SK-N-SH (cell line): ENCODE data around the gene KBTBD13. TPM values are rescaled to one million over a fixed set of nuclear protein-coding genes. Genes with fewer than 3 reads are reported as not detected.
A peak's percentile ranks its signal among the peaks of the same experiment; 100 is the strongest.

Source experiments
- CTCF ChIA-PET: fragments of 300-600, 350-600 bp; formaldehyde crosslinking; extraction: SDS; loops from one replicate; lab custom pipeline; 2021; lab: Yijun Ruan, JAX
- POLR2A ChIA-PET: fragments of 350-600 bp; sonication (Branson Sonifier 250); formaldehyde crosslinking; extraction: SDS; loops from one replicate; lab custom pipeline; 2020; ENCODE audit warnings: antibody characterized with exemption, inconsistent platforms; lab: Yijun Ruan, JAX
- DNase-seq: peaks from one replicate; pipeline ENCODE4 v3.0.0; 2012
- H2AFZ ChIP-seq: fragments of 200-600 bp; sonication (generic); 2 replicates; pipeline ENCODE4 v1.8.1; 2016; ENCODE audit warnings: antibody characterized with exemption, mild to moderate bottlenecking, low read depth
- H3F3A ChIP-seq: fragments of 200-600 bp; sonication (generic); replicated peaks from 2 replicates; pipeline ENCODE3; 2016; ENCODE audit warnings: antibody characterized with exemption, mild to moderate bottlenecking; ENCODE audit not compliant: insufficient read depth
- H3K27ac ChIP-seq, 2 experiments: fragments of 200-500 bp in 1 of 2; fragments of 200-600 bp in 1 of 2; sonication (Bioruptor generic) in 1 of 2; sonication (generic), shearing (Covaris generic) in 1 of 2; 2 replicates each; pipeline versions ENCODE4 v1.5.1 to v1.6.1; 2014 to 2016; ENCODE audit warnings: low read depth in 2 of 2, inconsistent platforms in 1 of 2, low read length in 1 of 2, mild to moderate bottlenecking in 1 of 2, mixed read lengths in 1 of 2
- H3K27me3 ChIP-seq: fragments of 200-600 bp; sonication (generic), shearing (Covaris generic); 2 replicates; pipeline ENCODE4 v1.6.1; 2016; ENCODE audit warnings: mixed run types; ENCODE audit not compliant: insufficient read depth
- H3K36me3 ChIP-seq, 2 experiments: fragments of 200-500 bp in 1 of 2; fragments of 200-600 bp in 1 of 2; sonication (Bioruptor generic) in 1 of 2; sonication (generic) in 1 of 2; replicated peaks in 1 of 2; 2 replicates each; pipeline versions ENCODE3 to v1.5.1; 2014 to 2016; ENCODE audit warnings: low read length in 1 of 2, mild to moderate bottlenecking in 1 of 2; ENCODE audit not compliant: insufficient read depth in 2 of 2, control insufficient read depth in 1 of 2
- H3K4me1 ChIP-seq, 2 experiments: fragments of 200-500 bp in 1 of 2; fragments of 200-600 bp in 1 of 2; sonication (Bioruptor generic) in 1 of 2; sonication (generic), shearing (Covaris generic) in 1 of 2; 2 replicates each; pipeline versions ENCODE4 v1.5.1 to v1.6.1; 2014 to 2016; ENCODE audit warnings: low read depth in 1 of 2, low read length in 1 of 2, mixed run types in 1 of 2; ENCODE audit not compliant: insufficient read depth in 2 of 2, control insufficient read depth in 1 of 2
- H3K4me2 ChIP-seq: fragments of 200-600 bp; sonication (generic), shearing (Covaris generic); 2 replicates; pipeline ENCODE4 v1.6.1; 2017; ENCODE audit warnings: mixed run types
- H3K4me3 ChIP-seq, 2 experiments: fragments of 200-500 bp in 1 of 2; fragments of 200-600 bp in 1 of 2; sonication (Bioruptor generic) in 1 of 2; sonication (generic), shearing (Covaris generic) in 1 of 2; 2 replicates each; pipeline versions ENCODE4 v1.5.1 to v1.8.1; 2014 to 2016; ENCODE audit warnings: low read depth in 2 of 2, inconsistent platforms in 1 of 2, low read length in 1 of 2, mild to moderate bottlenecking in 1 of 2, mixed read lengths in 1 of 2, moderate library complexity in 1 of 2
- H3K79me2 ChIP-seq: fragments of 200-600 bp; sonication (generic); 2 replicates; pipeline ENCODE4 v1.8.1; 2017; ENCODE audit warnings: mild to moderate bottlenecking; ENCODE audit not compliant: insufficient read depth
- H3K9ac ChIP-seq: fragments of 200-600 bp; sonication (generic); 2 replicates; pipeline ENCODE4 v1.6.1; 2017; ENCODE audit warnings: mixed run types
- H3K9me2 ChIP-seq: fragments of 200-600 bp; sonication (generic); 2 replicates; pipeline ENCODE4 v1.6.1; 2017; ENCODE audit warnings: mixed run types
- H3K9me3 ChIP-seq: fragments of 200-600 bp; sonication (generic); 2 replicates; pipeline ENCODE4 v1.6.1; 2017; ENCODE audit warnings: mixed run types, mild to moderate bottlenecking, moderate library complexity
- H4K20me1 ChIP-seq: fragments of 200-600 bp; sonication (generic); 2 replicates; pipeline ENCODE4 v1.6.1; 2017; ENCODE audit warnings: mild to moderate bottlenecking, mixed run types; ENCODE audit not compliant: insufficient read depth
- ELF1 ChIP-seq: IDR thresholded peaks from 2 replicates; pipeline ENCODE4 v1.4.0; 2012
- EP300 ChIP-seq, 2 experiments: IDR thresholded peaks; 2 replicates each; pipeline versions ENCODE4 v1.4.0 to v1.6.1; 2012; ENCODE audit warnings: borderline replicate concordance in 1 of 2, low read depth in 1 of 2, low read length in 1 of 2
- EZH2phosphoT487 ChIP-seq: fragments of 200-600 bp; sonication (generic); IDR thresholded peaks from 2 replicates; pipeline ENCODE4 v1.6.1; 2017; ENCODE audit warnings: low read depth, mixed run types, mild to moderate bottlenecking, antibody characterized with exemption, moderate library complexity, borderline replicate concordance
- GATA2 ChIP-seq: sonication (generic); formaldehyde crosslinking; IDR thresholded peaks from 2 replicates; pipeline ENCODE4 v1.5.0; 2020; ENCODE audit warnings: mild to moderate bottlenecking, missing genetic modification reagents
- IRF3 ChIP-seq: fragments of 150-350 bp; IDR thresholded peaks from 2 replicates; pipeline ENCODE4 v1.6.1; 2016; ENCODE audit warnings: mild to moderate bottlenecking, low read depth, low read length
- MXI1 ChIP-seq: IDR thresholded peaks from 2 replicates; pipeline ENCODE4 v1.6.1; 2012; ENCODE audit warnings: mild to moderate bottlenecking, low read depth, low read length, improper control_type of control experiment
- NRF1 ChIP-seq: IDR thresholded peaks from 2 replicates; pipeline ENCODE4 v1.6.1; 2012; ENCODE audit warnings: low read depth, mild to moderate bottlenecking, low read length
- PBX3 ChIP-seq: IDR thresholded peaks from 2 replicates; pipeline ENCODE4; 2012
- POLR2AphosphoS5 ChIP-seq: IDR thresholded peaks from 2 replicates; pipeline ENCODE4 v1.6.1; 2012; ENCODE audit warnings: low read depth, low read length
- RCOR1 ChIP-seq: fragments of 150-350 bp; IDR thresholded peaks from 2 replicates; pipeline ENCODE4 v1.6.1; 2017; ENCODE audit warnings: antibody characterized with exemption, low read length
- REST ChIP-seq: IDR thresholded peaks from 2 replicates; pipeline ENCODE4 v1.6.1; 2012; ENCODE audit warnings: mild to moderate bottlenecking, low read depth, low read length, moderate library complexity
- RXRA ChIP-seq: IDR thresholded peaks from 2 replicates; pipeline ENCODE4 v1.4.0; 2012; ENCODE audit warnings: low read depth, mild to moderate bottlenecking, borderline replicate concordance
- SIN3A ChIP-seq: IDR thresholded peaks from 2 replicates; pipeline ENCODE4 v1.6.1; 2012; ENCODE audit warnings: low read depth, mild to moderate bottlenecking, low read length, moderate library complexity, borderline replicate concordance
- SMC3 ChIP-seq: IDR thresholded peaks from 2 replicates; pipeline ENCODE4 v1.6.1; 2012; ENCODE audit warnings: low read depth, low read length, improper control_type of control experiment
- USF2 ChIP-seq: fragments of 150-350 bp; IDR thresholded peaks from 2 replicates; pipeline ENCODE4 v1.6.1; 2017; ENCODE audit warnings: antibody characterized with exemption, low read length, low read depth, borderline replicate concordance
- YY1 ChIP-seq: IDR thresholded peaks from 2 replicates; pipeline ENCODE4 v1.4.0; 2012; ENCODE audit warnings: low read depth, mild to moderate bottlenecking
- ZBTB33 ChIP-seq: IDR thresholded peaks from 2 replicates; pipeline ENCODE4 v1.4.0; 2012; ENCODE audit warnings: low read depth, borderline replicate concordance
- WGBS: methylation state at CpG from one replicate; pipeline ENCODE4 v1.1.6; 2017; ENCODE audit warnings: low lambda C conversion rate; 5-methylcytosine and 5-hydroxymethylcytosine counted together
- polyA plus RNA-seq, 3 experiments: library from polyadenylated mRNA; depleted of rRNA; stranded (reverse); fragments of >200 nt; gene quantifications; 2 replicates each; pipeline ENCODE4 v1.2.3, GENCODE V29; 2012

The KBTBD13 gene
- polyA plus RNA-seq, 1 of the 3 experiments (the other 2 are of a cell fraction): not detected

GRCh38 chr15:65049418-65049840 is 27.1 kb upstream of the KBTBD13 start (continued):
- 0 out of 2 replicates have a peak, but pooled peaks have one; percentile 42 for TF ChIP-seq SIN3A
- no peak for TF ChIP-seq ELF1
- TF ChIP-seq ZBTB33: no peak
- peak; percentile 85 for TF ChIP-seq PBX3
- TF ChIP-seq EP300 (IDR thresholded peaks at IDR 0.05; ENCODE audit: borderline replicate concordance in 1 of 2, low read depth in 1 of 2, low read length in 1 of 2): no peak

DNA sequence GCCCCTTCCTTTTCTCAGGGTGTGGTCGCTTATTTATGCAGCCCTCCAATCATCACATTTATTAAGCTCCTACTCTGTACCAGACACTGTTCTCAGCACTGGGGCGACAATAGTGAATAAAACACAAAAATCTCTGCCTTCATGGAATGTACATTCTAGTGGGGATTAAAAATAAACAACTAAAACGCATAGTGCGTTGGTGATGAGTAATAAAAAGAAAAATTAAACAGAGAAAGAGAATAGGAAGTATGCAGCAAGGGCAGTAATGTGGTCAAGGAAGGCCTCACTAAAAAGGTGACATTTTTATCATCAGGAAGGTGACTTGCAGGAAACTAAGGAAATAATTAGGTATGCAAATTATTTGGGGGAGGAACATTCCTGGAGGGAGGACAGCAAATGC is 26.3 kb upstream of the KBTBD13 start:
- H3K27me3 ChIP-seq: no peaks in the 10 kb centered on the region
- no peaks in the 10 kb centered on the region for H3K36me3 ChIP-seq
- no peak overlapping the region for H3K4me3 ChIP-seq
- H3K4me2 ChIP-seq: no peak overlapping the region
- DNase-seq: no peak
- no peaks in the 10 kb centered on the region for H3K9me3 ChIP-seq
- H3K9ac ChIP-seq: no peak overlapping the region
- H2AFZ ChIP-seq: no peak overlapping the region
- WGBS: 81% methylated on average over 4 of the region's 4 CpGs
- H3K9me2 ChIP-seq: no peaks in the 10 kb centered on the region
- CTCF ChIA-PET: interaction anchor here (1.0 to 9.3 kb wide), 6 partner anchors 15 to 322 kb away, joined by 3 to 109 read pairs (median 46); partner anchors contain the start of gene RASL12
- H3K27ac ChIP-seq: no peak overlapping the region
- no peaks in the 10 kb centered on the region for H3K79me2 ChIP-seq
- H4K20me1 ChIP-seq: no peaks in the 10 kb centered on the region
- H3K4me1 ChIP-seq: peaks cover 0 to 12% of the 10 kb centered on the region in 2 experiments; a peak in 1 of 4 replicates
- H3F3A ChIP-seq: no peaks in the 10 kb centered on the region
- POLR2A ChIA-PET: no interaction called here
- TF ChIP-seq GATA2 (CRISPR knock-in tag): no peak
- TF ChIP-seq MXI1: no peak
- no peak for TF ChIP-seq EZH2phosphoT487
- no peak for TF ChIP-seq POLR2AphosphoS5
- TF ChIP-seq USF2: no peak
- TF ChIP-seq SMC3: no peak
- TF ChIP-seq NRF1: no peak
- TF ChIP-seq RCOR1: no peak
- TF ChIP-seq IRF3: no peak
- no peak for TF ChIP-seq REST
- no peak for TF ChIP-seq RXRA
- TF ChIP-seq YY1: no peak
- no peak for TF ChIP-seq ZBTB33
